ENCODE results near the gene EIF4E2. TPM values are rescaled to one million over a fixed set of nuclear protein-coding genes. Genes with fewer than 3 reads are reported as not detected.

EIF4E2 gene
- total RNA-seq, 2 donors from 2014 or later = 39.2 to 40.6 TPM

GRCh38 chr2:232600053-232600773, 49.7 kb downstream of the EIF4E2 start:
- Histone ChIP-seq H3K9me3 (no peaks in the 10 kb centered on the region), H3K27ac (no peak overlapping the region), H3K4me3 (no peak overlapping the region), H3K36me3 (no peaks in the 10 kb centered on the region), H3K4me1 (replicated peaks) (no peaks in the 10 kb centered on the region), H3K27me3 (replicated peaks; ENCODE audit: insufficient read depth) (no peaks in the 10 kb centered on the region)
- 90% methylated on average over 17 of the region's 17 CpGs for WGBS
- intact Hi-C loops (cut with DNase I) = no loop called here
- TF ChIP-seq POLR2A (IDR thresholded peaks at IDR 0.05) (no peak), CTCF (IDR thresholded peaks at IDR 0.05) (no peak)
- DNase-seq (ENCODE audit: low spot score) = no peak

- TF ChIP-seq CTCF (IDR thresholded peaks at IDR 0.05) = no peak
- no peak for TF ChIP-seq POLR2A (IDR thresholded peaks at IDR 0.05)
- no peak for TF ChIP-seq POLR2AphosphoS5 (IDR thresholded peaks at IDR 0.05)
- WGBS = 62% methylated on average over 3 of the region's 3 CpGs
- H3K4me3 ChIP-seq = no peak overlapping the region
- no peaks in the 10 kb centered on the region for H3K36me3 ChIP-seq
- DNase-seq (ENCODE audit: low spot score) = no peak
- H3K9me3 ChIP-seq = no peaks in the 10 kb centered on the region
- H3K27me3 ChIP-seq (replicated peaks; ENCODE audit: insufficient read depth) = no peaks in the 10 kb centered on the region
- intact Hi-C loops (cut with DNase I) = no loop called here
- H3K27ac ChIP-seq = no peak overlapping the region
- no peaks in the 10 kb centered on the region for H3K4me1 ChIP-seq (replicated peaks)
Observed at GRCh38 chr2:232603283-232603682, 52.8 kb downstream of the EIF4E2 start.

GRCh38 chr2:232604535-232604934, 54.0 kb downstream of the EIF4E2 start:
- intact Hi-C loops (cut with DNase I) = no loop called here
- Histone ChIP-seq H3K9me3 (no peaks in the 10 kb centered on the region), H3K4me1 (replicated peaks) (no peaks in the 10 kb centered on the region), H3K27ac (no peak overlapping the region), H3K27me3 (replicated peaks; ENCODE audit: insufficient read depth) (no peaks in the 10 kb centered on the region), H3K36me3 (no peaks in the 10 kb centered on the region), H3K4me3 (no peak overlapping the region)
- no peak for TF ChIP-seq CTCF (IDR thresholded peaks at IDR 0.05)
- no peak for TF ChIP-seq POLR2AphosphoS5 (IDR thresholded peaks at IDR 0.05)
- no peak for TF ChIP-seq POLR2A (IDR thresholded peaks at IDR 0.05)
- 90% methylated on average over 10 of the region's 10 CpGs for WGBS
- no peak for DNase-seq (ENCODE audit: low spot score)

- Histone ChIP-seq H3K9me3 (no peaks in the 10 kb centered on the region), H3K4me3 (no peak overlapping the region), H3K36me3 (no peaks in the 10 kb centered on the region), H3K27me3 (replicated peaks; ENCODE audit: insufficient read depth) (no peaks in the 10 kb centered on the region), H3K4me1 (replicated peaks) (no peaks in the 10 kb centered on the region), H3K27ac (no peak overlapping the region)
- 88% methylated on average over 17 of the region's 17 CpGs for WGBS
- DNase-seq (ENCODE audit: low spot score) = no peak
- intact Hi-C loops (cut with DNase I) = loop anchor here (5.0 kb wide), 1 partner anchor 645 kb away; the partner anchor contains the start of gene ATG16L1
- TF ChIP-seq POLR2AphosphoS5 (IDR thresholded peaks at IDR 0.05) = no peak
- TF ChIP-seq CTCF (IDR thresholded peaks at IDR 0.05) = no peak
Observed at GRCh38 chr2:232607011-232607410, 56.5 kb downstream of the EIF4E2 start.

- Histone ChIP-seq H3K36me3 (no peaks in the 10 kb centered on the region), H3K27me3 (replicated peaks; ENCODE audit: insufficient read depth) (no peaks in the 10 kb centered on the region), H3K4me1 (replicated peaks) (no peaks in the 10 kb centered on the region), H3K27ac (no peak overlapping the region), H3K4me3 (no peak overlapping the region), H3K9me3 (no peaks in the 10 kb centered on the region)
- WGBS = 51% methylated on average over 8 of the region's 8 CpGs
- DNase-seq (ENCODE audit: low spot score) = no peak
- no peak for TF ChIP-seq POLR2AphosphoS5 (IDR thresholded peaks at IDR 0.05)
- no peak for TF ChIP-seq POLR2A (IDR thresholded peaks at IDR 0.05)
- TF ChIP-seq CTCF (IDR thresholded peaks at IDR 0.05) = no peak
- intact Hi-C loops (cut with DNase I) = loop anchor here (5.0 kb wide), 1 partner anchor 643 kb away; the partner anchor contains the start of gene ATG16L1
Observed at GRCh38 chr2:232609607-232610006, 59.1 kb downstream of the EIF4E2 start.

Data from prostate gland (tissue), 2 donors.